Mesenchymal stem cell (in vitro differentiated cells and primary cell): ENCODE measurements around the gene MED19.
"Not testable (repeated sequence)": the region's sequence is repeated elsewhere in the genome, so short reads cannot be mapped to it uniquely, and the experiment has no call there.

ENCODE experiments used
- DNase-seq: peaks from one replicate; pipeline ENCODE4 v3.0.0-alpha.2; 2013
- H2AFZ ChIP-seq: one replicate; pipeline ENCODE4 v1.6.1; 2013; ENCODE audit warnings: low read depth, mild to moderate bottlenecking, control low read depth, inconsistent platforms, low read length, moderate library complexity
- H2AK5ac ChIP-seq: 2 replicates; pipeline ENCODE4 v1.6.1; 2013; ENCODE audit warnings: low read length, moderate library complexity, mild to moderate bottlenecking, inconsistent platforms; ENCODE audit not compliant: severe bottlenecking
- H2BK120ac ChIP-seq: one replicate; pipeline ENCODE4 v1.6.1; 2013; ENCODE audit warnings: low read depth, mild to moderate bottlenecking, inconsistent platforms, low read length, moderate library complexity
- H2BK12ac ChIP-seq, 2 experiments: one replicate each; pipeline ENCODE4 v1.6.1; 2013; ENCODE audit warnings: inconsistent platforms in 2 of 2, low read length in 2 of 2, mild to moderate bottlenecking in 2 of 2, moderate library complexity in 2 of 2, control low read depth in 1 of 2
- H2BK15ac ChIP-seq: one replicate; pipeline ENCODE4 v1.6.1; 2013; ENCODE audit warnings: mild to moderate bottlenecking, low read depth, inconsistent platforms; ENCODE audit not compliant: poor library complexity, severe bottlenecking
- H2BK5ac ChIP-seq: 2 replicates; pipeline ENCODE4 v1.6.1; 2013; ENCODE audit warnings: low read depth, mild to moderate bottlenecking, low read length, control low read depth, inconsistent platforms; ENCODE audit not compliant: poor library complexity, severe bottlenecking
- H3K14ac ChIP-seq, 2 experiments: one replicate each; pipeline ENCODE4 v1.6.1; 2013; ENCODE audit warnings: inconsistent platforms in 2 of 2, low read length in 2 of 2, control low read depth in 1 of 2, mild to moderate bottlenecking in 1 of 2, moderate library complexity in 1 of 2
- H3K18ac ChIP-seq, 2 experiments: one replicate each; pipeline ENCODE4 v1.6.1; 2013; ENCODE audit warnings: inconsistent platforms in 2 of 2, low read length in 2 of 2, control low read depth in 1 of 2, low read depth in 1 of 2, mild to moderate bottlenecking in 1 of 2
- H3K23ac ChIP-seq, 2 experiments: one replicate each; pipeline ENCODE4 v1.6.1; 2013; ENCODE audit warnings: inconsistent platforms in 2 of 2, low read length in 2 of 2, mild to moderate bottlenecking in 2 of 2, moderate library complexity in 2 of 2, control low read depth in 1 of 2
- H3K27ac ChIP-seq: 2 replicates; pipeline ENCODE4 v1.5.1; 2013; ENCODE audit warnings: mild to moderate bottlenecking, moderate library complexity, low read length, control low read depth, inconsistent platforms; ENCODE audit not compliant: poor library complexity, severe bottlenecking
- H3K27me3 ChIP-seq, 2 experiments: 2 replicates each; pipeline versions ENCODE4 v1.6.1 to v1.7.0; 2013; ENCODE audit warnings: low read length in 2 of 2, mild to moderate bottlenecking in 2 of 2, moderate library complexity in 2 of 2, control low read depth in 1 of 2, inconsistent platforms in 1 of 2; ENCODE audit not compliant: control insufficient read depth in 1 of 2, insufficient read depth in 1 of 2
- H3K36me3 ChIP-seq, 2 experiments: 2 replicates each; pipeline versions ENCODE4 v1.6.1 to v1.7.0; 2013; ENCODE audit warnings: low read length in 2 of 2, control low read depth in 1 of 2, inconsistent platforms in 1 of 2, low read depth in 1 of 2, mild to moderate bottlenecking in 1 of 2; ENCODE audit not compliant: insufficient read depth in 2 of 2, control insufficient read depth in 1 of 2
- H3K4ac ChIP-seq, 2 experiments: one replicate each; pipeline ENCODE4 v1.6.1; 2013; ENCODE audit warnings: inconsistent platforms in 2 of 2, low read length in 2 of 2, mild to moderate bottlenecking in 2 of 2, moderate library complexity in 2 of 2, control low read depth in 1 of 2, low read depth in 1 of 2
- H3K4me1 ChIP-seq: 2 replicates; pipeline ENCODE4 v1.6.1; 2013; ENCODE audit warnings: low read depth, low read length, control low read depth; ENCODE audit not compliant: control insufficient read depth, insufficient read depth
- H3K4me2 ChIP-seq: 2 replicates; pipeline ENCODE4 v1.6.1; 2013; ENCODE audit warnings: low read length, mild to moderate bottlenecking, inconsistent platforms; ENCODE audit not compliant: poor library complexity, severe bottlenecking
- H3K4me3 ChIP-seq, 2 experiments: 2 replicates each; pipeline versions ENCODE4 v1.5.1 to v1.7.0; 2013; ENCODE audit warnings: low read length in 2 of 2, mild to moderate bottlenecking in 2 of 2, control low read depth in 1 of 2, low read depth in 1 of 2; ENCODE audit not compliant: insufficient read depth in 1 of 2
- H3K79me1 ChIP-seq: replicated peaks from 2 replicates; pipeline ENCODE4 v1.6.1; 2013; ENCODE audit warnings: mild to moderate bottlenecking, control low read depth, low read length, inconsistent platforms; ENCODE audit not compliant: poor library complexity, severe bottlenecking
- H3K9ac ChIP-seq: 2 replicates; pipeline ENCODE4 v1.7.0; 2013; ENCODE audit warnings: mild to moderate bottlenecking, low read length, moderate library complexity
- H3K9me3 ChIP-seq: 2 replicates; pipeline ENCODE4 v1.7.0; 2013; ENCODE audit warnings: mild to moderate bottlenecking, low read length; ENCODE audit not compliant: control insufficient read depth
- H4K8ac ChIP-seq: one replicate; pipeline ENCODE4 v1.6.1; 2013; ENCODE audit warnings: inconsistent platforms, mild to moderate bottlenecking, low read length, moderate library complexity
- H4K91ac ChIP-seq: one replicate; pipeline ENCODE4 v1.6.1; 2013; ENCODE audit warnings: mild to moderate bottlenecking, low read length, inconsistent platforms
- WGBS: methylation state at CpG from one replicate; pipeline ENCODE4 v1.1.7; 2013; ENCODE audit warnings: mixed read lengths; 5-methylcytosine and 5-hydroxymethylcytosine counted together

MED19 gene

DNA sequence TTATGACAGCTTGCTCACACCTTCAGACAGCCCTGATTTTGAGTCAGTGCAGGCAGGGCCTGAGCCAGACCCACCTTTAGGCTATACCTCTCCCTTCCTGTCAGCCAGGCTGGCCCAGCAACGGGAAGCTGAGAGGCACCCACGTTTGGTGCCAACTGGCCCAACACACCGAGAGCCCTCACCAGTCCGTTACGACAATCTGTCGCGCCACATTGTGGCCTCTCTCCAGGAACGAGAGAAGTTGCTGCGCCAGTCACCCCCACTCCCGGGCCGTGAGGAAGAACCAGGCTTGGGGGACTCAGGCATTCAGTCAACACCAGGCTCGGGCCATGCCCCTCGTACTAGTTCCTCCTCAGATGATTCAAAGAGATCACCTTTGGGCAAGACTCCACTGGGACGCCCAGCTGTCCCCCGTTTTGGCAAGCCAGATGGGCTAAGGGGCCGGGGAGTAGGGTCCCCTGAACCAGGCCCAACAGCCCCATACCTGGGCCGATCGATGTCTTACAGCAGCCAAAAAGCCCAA, 13.1 kb downstream of the MED19 start:
- Histone ChIP-seq H3K9ac (no peak overlapping the region), H2BK120ac (no peak overlapping the region), H2AK5ac (no peak overlapping the region), H3K79me1 (peaks cover 30% of the 10 kb centered on the region), H3K27ac (no peak overlapping the region), H2BK12ac (no peak overlapping the region), H3K4me2 (no peak overlapping the region), H3K36me3 (peaks cover 70 to 83% of the 10 kb centered on the region in 2 experiments), H2BK5ac (no peak overlapping the region), H2AFZ (no peak overlapping the region), H3K4me3 (no peak overlapping the region), H4K8ac (no peak overlapping the region), H3K4ac (no peak overlapping the region), H3K14ac (no peak overlapping the region), H3K27me3 (no peaks in the 10 kb centered on the region), H3K4me1 (no peaks in the 10 kb centered on the region), H2BK15ac (no peak overlapping the region), H4K91ac (no peak overlapping the region), H3K23ac (no peak overlapping the region), H3K9me3 (no peaks in the 10 kb centered on the region), H3K18ac (no peak overlapping the region)
- WGBS, result 97% methylated on average over 18 of the region's 18 CpGs
- no peak for DNase-seq

DNA sequence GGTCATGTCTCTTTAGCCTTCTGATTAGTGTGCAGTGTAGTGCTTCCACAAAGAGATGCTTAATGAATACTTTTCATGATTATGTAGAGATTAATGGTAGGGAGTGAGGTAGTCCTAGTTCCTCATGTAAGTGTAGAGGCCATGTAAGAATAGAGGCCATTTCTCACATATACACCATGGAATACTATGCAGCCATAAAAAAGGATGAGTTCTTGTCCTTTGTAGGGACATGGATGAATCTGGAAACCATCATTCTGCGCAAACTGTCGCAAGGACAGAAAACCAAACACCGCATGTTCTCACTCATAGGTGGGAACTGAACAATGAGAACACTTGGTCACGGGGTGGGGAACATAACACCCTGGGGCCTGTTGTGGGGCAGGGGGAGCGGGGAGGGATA, 21.5 kb downstream of the MED19 start:
- H2AK5ac ChIP-seq, H3K18ac ChIP-seq, H3K4me2 ChIP-seq, H3K27me3 ChIP-seq, H3K4me1 ChIP-seq, H2BK15ac ChIP-seq, H3K27ac ChIP-seq, H3K14ac ChIP-seq, H3K23ac ChIP-seq, H4K8ac ChIP-seq, H2AFZ ChIP-seq, DNase-seq, H4K91ac ChIP-seq, H3K4me3 ChIP-seq, H2BK12ac ChIP-seq, H3K9me3 ChIP-seq, H3K4ac ChIP-seq, H2BK5ac ChIP-seq, H3K9ac ChIP-seq, H2BK120ac ChIP-seq: not testable (repeated sequence)
- peaks cover 70 to 81% of the 10 kb centered on the region in 2 experiments for H3K36me3 ChIP-seq
- H3K79me1 ChIP-seq, result peaks cover 29% of the 10 kb centered on the region
- WGBS, result 96% methylated on average over 4 of the region's 5 CpGs

DNA sequence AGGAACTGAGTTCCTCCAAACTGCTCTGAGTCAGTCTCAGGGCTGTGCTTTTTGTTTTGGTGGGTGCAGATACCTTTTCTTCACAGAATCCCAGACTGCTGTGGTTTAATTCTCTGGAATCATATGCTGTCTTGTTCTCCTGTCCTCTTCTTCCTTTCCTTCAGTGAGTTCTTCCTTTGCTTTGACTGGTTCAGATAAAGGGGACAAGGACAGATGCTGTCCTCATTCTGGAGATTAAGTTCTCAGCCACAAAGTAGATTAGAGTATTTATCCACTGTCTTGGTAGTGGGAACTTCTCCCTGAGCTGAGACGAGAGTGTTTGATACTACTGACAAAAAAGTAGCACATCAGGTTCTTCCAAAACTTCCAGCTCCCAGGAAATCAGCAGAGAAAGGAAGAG, 30.8 kb downstream of the MED19 start:
- no peak overlapping the region for H2BK15ac ChIP-seq
- H3K14ac ChIP-seq, result no peak overlapping the region
- no peak overlapping the region for H3K27ac ChIP-seq
- DNase-seq, result no peak
- H3K27me3 ChIP-seq, result no peaks in the 10 kb centered on the region
- no peak overlapping the region for H4K91ac ChIP-seq
- H2BK120ac ChIP-seq, result no peak overlapping the region
- 77% methylated on average over 1 of the region's 1 CpG for WGBS
- no peak overlapping the region for H3K9ac ChIP-seq
- H2BK12ac ChIP-seq, result no peak overlapping the region
- peaks cover 3% of the 10 kb centered on the region for H3K4me1 ChIP-seq
- H3K4ac ChIP-seq, result no peak overlapping the region
- H4K8ac ChIP-seq, result no peak overlapping the region
- no peak overlapping the region for H3K4me3 ChIP-seq
- H3K36me3 ChIP-seq, result peaks cover 32 to 64% of the 10 kb centered on the region in 2 experiments
- H3K23ac ChIP-seq, result no peak overlapping the region
- H2AFZ ChIP-seq, result no peak overlapping the region
- H2BK5ac ChIP-seq, result no peak overlapping the region
- no peak overlapping the region for H3K4me2 ChIP-seq
- peaks cover 25% of the 10 kb centered on the region for H3K79me1 ChIP-seq
- H3K18ac ChIP-seq, result no peak overlapping the region
- no peaks in the 10 kb centered on the region for H3K9me3 ChIP-seq
- H2AK5ac ChIP-seq, result no peak overlapping the region

DNA sequence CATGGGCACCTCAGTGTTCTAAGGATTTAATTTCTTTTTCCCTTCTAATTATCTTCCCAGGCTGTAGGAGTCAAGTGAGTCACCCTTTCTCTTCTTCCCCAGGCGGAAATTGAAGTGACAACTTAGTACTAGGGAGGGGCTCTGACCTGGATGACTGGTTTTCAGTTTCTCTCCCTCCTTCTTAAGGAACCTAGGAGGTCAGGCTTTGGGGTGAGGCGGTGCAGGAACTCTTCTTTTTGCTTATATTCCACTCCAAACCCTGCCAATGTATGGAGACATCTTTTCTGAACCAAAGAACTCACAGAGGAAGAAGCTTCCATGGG, 31.5 kb downstream of the MED19 start:
- Histone ChIP-seq H4K91ac (no peak overlapping the region), H3K14ac (no peak overlapping the region), H3K9me3 (no peaks in the 10 kb centered on the region), H2BK12ac (no peak overlapping the region), H3K27me3 (no peaks in the 10 kb centered on the region), H3K4me2 (no peak overlapping the region), H3K18ac (no peak overlapping the region), H3K4me3 (peak overlapping the region in 1 of 2 experiments; percentile 12), H2AFZ (no peak overlapping the region), H2BK5ac (no peak overlapping the region), H3K36me3 (peaks cover 26 to 66% of the 10 kb centered on the region in 2 experiments), H2BK15ac (no peak overlapping the region), H3K27ac (peak overlapping the region; percentile 25), H4K8ac (no peak overlapping the region), H3K4ac (no peak overlapping the region), H3K4me1 (peaks cover 3% of the 10 kb centered on the region), H2BK120ac (no peak overlapping the region), H3K9ac (peak overlapping the region; percentile 2), H3K23ac (no peak overlapping the region), H3K79me1 (peaks cover 25% of the 10 kb centered on the region), H2AK5ac (no peak overlapping the region)
- WGBS, result no CpG with 5 or more reads among the region's 2 CpGs
- DNase-seq, result peak; percentile 29
